ENCODE data around the gene KRTAP5-11.

DNA sequence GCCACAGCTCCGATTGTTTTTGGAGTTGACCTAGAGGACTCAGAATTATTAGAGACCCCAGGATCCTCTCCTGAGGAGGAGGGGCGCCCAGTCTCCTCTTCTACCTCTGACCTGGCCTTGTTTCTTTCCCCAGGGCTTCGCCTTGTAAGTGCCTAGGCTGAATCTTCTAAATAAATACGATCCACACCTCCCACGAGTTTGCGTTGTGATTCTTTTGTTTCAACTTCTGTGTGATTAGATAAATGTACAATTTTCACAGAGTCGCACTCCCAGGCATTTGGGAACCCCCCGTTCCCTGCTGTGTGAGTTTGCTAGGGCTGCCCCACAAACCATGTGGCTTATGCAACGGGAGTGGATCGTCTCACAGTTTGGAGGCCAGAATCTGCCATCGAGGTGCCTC lies 43.7 kb downstream of the KRTAP5-11 start:
- TF ChIP-seq CTCF (conservative IDR thresholded peaks at IDR 0.05) (no peak), ZFX (IDR thresholded peaks at IDR 0.05) (no peak)
